ENCODE results near the gene ZNF436. TPM values are rescaled to one million over a fixed set of nuclear protein-coding genes. Genes with fewer than 3 reads are reported as not detected.

ZNF436 gene
- total RNA-seq, 1 experiment from 2014 or later = 0.52 TPM

DNA sequence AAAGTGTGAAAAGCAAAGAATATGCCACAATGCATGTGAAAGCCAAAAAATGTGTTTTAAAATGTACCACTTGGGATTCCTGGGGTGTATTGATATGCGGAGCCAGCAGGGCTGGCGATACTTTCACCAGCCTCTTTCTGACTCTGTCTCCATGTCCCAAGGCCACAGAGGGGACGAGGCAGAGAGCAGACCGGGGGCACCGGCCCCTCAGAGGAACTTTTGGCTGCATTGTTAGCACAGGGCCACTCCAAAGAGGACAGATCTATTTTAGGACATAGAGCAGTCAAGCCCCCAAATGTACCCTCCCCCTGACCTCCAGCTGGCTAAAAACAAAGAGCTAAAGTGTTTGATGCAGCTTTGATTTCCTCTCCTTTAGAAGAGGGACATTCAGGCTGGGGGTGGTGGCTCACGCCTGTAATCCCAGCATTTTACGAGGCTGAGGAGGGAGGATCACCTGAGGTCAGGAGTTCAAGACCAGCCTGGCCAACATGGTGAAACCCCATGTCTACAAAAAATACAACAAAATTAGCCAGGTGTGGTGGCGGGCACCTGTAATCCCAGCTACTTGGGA lies 25.6 kb upstream of the ZNF436 start:
- no peak overlapping the region for H2BK20ac ChIP-seq (ENCODE audit: low read depth, low read length, poor library complexity, severe bottlenecking)
- H3K23me2 ChIP-seq (ENCODE audit: insufficient read length, low read depth, low read length, poor library complexity, severe bottlenecking) = no peaks in the 10 kb centered on the region
- H3K9ac ChIP-seq (ENCODE audit: extremely low read depth, insufficient read length, low read length) = no peak overlapping the region
- no CpG with 5 or more reads among the region's 8 CpGs for WGBS (ENCODE audit: extremely low coverage, insufficient read length, low lambda C conversion rate)
- H3K4me1 ChIP-seq (ENCODE audit: insufficient read depth, low read length) = no peaks in the 10 kb centered on the region; the same call in 1 of the 2 replicates
- Mint-ChIP-seq H3K27ac (no peak overlapping the region; a peak in 1 of 7 replicates), H3K4me1 (peaks cover 17 to 18% of the 10 kb centered on the region in 2 experiments), H3K36me3 (ENCODE audit: insufficient read depth in 1 of 3, low read depth in 3 of 3) (no peaks in the 10 kb centered on the region), H3K9me3 (peaks cover 0 to 5% of the 10 kb centered on the region in 2 experiments; a peak in 1 of 5 replicates), H3K4me3 (peak overlapping the region in 1 of 2 experiments; percentile 1; a peak in 3 of 5 replicates), H3K27me3 (ENCODE audit: low read depth) (no peaks in the 10 kb centered on the region)
- H2BK5ac ChIP-seq (ENCODE audit: insufficient read length, low read length) = no peak overlapping the region
- no peaks in the 10 kb centered on the region for H3K79me1 ChIP-seq (ENCODE audit: insufficient read depth, low read depth, low read length, poor library complexity, severe bottlenecking)
- no peak overlapping the region for H3K27ac ChIP-seq (ENCODE audit: insufficient read length, low read depth, low read length)
- H2BK120ac ChIP-seq (ENCODE audit: low read depth, low read length, poor library complexity, severe bottlenecking) = no peak overlapping the region
- H4K91ac ChIP-seq (ENCODE audit: insufficient read length, low read depth, low read length) = no peak overlapping the region
- peaks cover 41% of the 10 kb centered on the region; the same call in 1 of the 2 replicates for H3K27me3 ChIP-seq (ENCODE audit: insufficient read depth, low read length)
- no peak overlapping the region for H4K8ac ChIP-seq (replicated peaks; ENCODE audit: insufficient read length, low read depth, low read length)
- no peaks in the 10 kb centered on the region for H3K79me2 ChIP-seq (ENCODE audit: insufficient read depth, low read length)
- H4K5ac ChIP-seq (ENCODE audit: insufficient read length, low read depth, low read length) = no peak overlapping the region
- no peak overlapping the region for H3T11ph ChIP-seq (ENCODE audit: low read length)
- TF ChIP-seq, protein P1, sequence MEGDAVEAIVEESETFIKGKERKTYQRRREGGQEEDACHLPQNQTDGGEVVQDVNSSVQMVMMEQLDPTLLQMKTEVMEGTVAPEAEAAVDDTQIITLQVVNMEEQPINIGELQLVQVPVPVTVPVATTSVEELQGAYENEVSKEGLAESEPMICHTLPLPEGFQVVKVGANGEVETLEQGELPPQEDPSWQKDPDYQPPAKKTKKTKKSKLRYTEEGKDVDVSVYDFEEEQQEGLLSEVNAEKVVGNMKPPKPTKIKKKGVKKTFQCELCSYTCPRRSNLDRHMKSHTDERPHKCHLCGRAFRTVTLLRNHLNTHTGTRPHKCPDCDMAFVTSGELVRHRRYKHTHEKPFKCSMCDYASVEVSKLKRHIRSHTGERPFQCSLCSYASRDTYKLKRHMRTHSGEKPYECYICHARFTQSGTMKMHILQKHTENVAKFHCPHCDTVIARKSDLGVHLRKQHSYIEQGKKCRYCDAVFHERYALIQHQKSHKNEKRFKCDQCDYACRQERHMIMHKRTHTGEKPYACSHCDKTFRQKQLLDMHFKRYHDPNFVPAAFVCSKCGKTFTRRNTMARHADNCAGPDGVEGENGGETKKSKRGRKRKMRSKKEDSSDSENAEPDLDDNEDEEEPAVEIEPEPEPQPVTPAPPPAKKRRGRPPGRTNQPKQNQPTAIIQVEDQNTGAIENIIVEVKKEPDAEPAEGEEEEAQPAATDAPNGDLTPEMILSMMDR (conservative IDR thresholded peaks at IDR 0.05) = no peak
- peak overlapping the region; percentile 1 for H3K4me2 ChIP-seq (ENCODE audit: insufficient read depth, insufficient read length, low read length)
- H3K23ac ChIP-seq (ENCODE audit: insufficient read length, low read depth, low read length) = no peak overlapping the region
- no peak overlapping the region for H2BK15ac ChIP-seq (ENCODE audit: low read depth, low read length)
- no peak overlapping the region for H3K56ac ChIP-seq (ENCODE audit: insufficient read length, low read depth, low read length)
- no peak overlapping the region for H2AK5ac ChIP-seq (ENCODE audit: insufficient read length, low read length)
- H4K20me1 ChIP-seq (ENCODE audit: control insufficient read depth, insufficient read depth, insufficient read length) = no peaks in the 10 kb centered on the region
- H3K18ac ChIP-seq (ENCODE audit: insufficient read length, low read depth, low read length) = no peak overlapping the region
- H3K14ac ChIP-seq (ENCODE audit: insufficient read depth, low read length) = no peak overlapping the region
- H3K4ac ChIP-seq (ENCODE audit: low read depth, low read length) = no peak overlapping the region
- no peak overlapping the region for H2BK12ac ChIP-seq (ENCODE audit: insufficient read length, low read depth, low read length)
- no peak overlapping the region for H2AFZ ChIP-seq (ENCODE audit: low read length)
- peaks cover 7% of the 10 kb centered on the region for H3K9me3 ChIP-seq (ENCODE audit: control insufficient read depth, low read depth, low read length)
- peak; percentile 62 for DNase-seq

Data from H9 (cell line).